ENCODE measurements around the gene TAC4.
A peak's percentile ranks its signal among the peaks of the same experiment; 100 is the strongest.

The TAC4 gene

DNA sequence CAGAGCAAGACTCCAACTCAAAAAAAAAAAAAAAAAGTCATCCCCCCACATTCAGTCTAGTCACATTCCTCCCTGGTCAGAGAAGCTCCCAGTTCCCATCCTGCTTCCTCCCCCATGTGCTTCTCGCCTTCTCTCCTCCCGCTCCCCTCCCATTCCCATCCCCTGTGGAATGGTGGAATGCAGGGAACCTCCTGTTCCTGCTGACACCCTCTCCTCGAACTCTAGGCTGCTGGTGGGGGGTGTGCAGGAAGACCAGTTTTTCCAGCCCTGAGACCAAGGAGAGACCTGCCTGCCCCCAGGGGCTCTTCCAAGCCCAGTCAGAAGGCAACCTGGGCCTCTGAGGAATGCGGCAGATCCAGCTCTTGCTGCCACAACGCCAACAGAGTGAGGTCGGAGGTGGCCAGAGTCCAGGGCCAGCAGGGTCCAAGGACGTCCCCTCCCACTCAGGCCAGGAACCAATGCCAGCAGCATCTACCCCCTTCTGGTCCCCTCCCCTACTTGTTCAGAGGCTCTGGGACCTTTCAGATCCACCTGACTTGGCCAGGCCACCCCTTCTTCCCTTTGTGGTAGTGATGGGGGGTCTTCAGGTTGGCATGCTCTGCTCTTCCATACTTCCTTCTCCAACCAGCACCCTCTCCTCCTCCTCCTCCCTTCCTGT lies 39.3 kb upstream of the TAC4 start:
- H3K27me3 ChIP-seq (ENCODE audit: control insufficient read depth, insufficient read depth, low read length), result peaks cover 59% of the 10 kb centered on the region
- no peak overlapping the region for H3K4me2 ChIP-seq (ENCODE audit: low read length)
- no peak overlapping the region for H3K4me3 ChIP-seq (ENCODE audit: low read length)
- no peaks in the 10 kb centered on the region for H3K9me3 ChIP-seq (replicated peaks; ENCODE audit: low read length)
- no peaks in the 10 kb centered on the region for H3K36me3 ChIP-seq (ENCODE audit: insufficient read depth, low read length)
- no peak overlapping the region for H3K9ac ChIP-seq (ENCODE audit: low read depth, low read length)
- no peaks in the 10 kb centered on the region for H3K4me1 ChIP-seq (ENCODE audit: control insufficient read depth, insufficient read depth, low read length)

DNA sequence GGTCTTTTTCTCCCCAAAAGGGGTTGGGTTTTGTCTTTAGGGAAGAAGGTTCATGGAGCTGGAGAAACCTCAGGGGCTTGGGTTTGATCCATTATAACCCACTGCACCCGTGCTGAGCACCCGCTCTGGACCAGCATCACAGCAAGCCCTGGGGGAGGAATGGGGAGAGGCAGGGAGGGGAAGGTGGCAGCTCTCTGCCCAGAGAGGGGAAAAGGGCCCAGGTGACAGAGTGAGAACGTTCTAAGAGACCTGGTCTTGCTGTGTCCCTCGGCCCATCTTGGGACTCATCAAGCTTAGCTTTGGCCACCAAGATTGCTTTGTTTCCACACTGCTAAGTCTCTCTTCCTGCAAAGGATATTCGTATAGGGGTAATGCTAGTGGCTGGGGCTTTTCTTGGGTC lies 38.2 kb upstream of the TAC4 start:
- Histone ChIP-seq H3K4me1 (ENCODE audit: control insufficient read depth, insufficient read depth, low read length) (no peaks in the 10 kb centered on the region), H3K27me3 (ENCODE audit: control insufficient read depth, insufficient read depth, low read length) (peaks cover 60% of the 10 kb centered on the region), H3K36me3 (ENCODE audit: insufficient read depth, low read length) (no peaks in the 10 kb centered on the region), H3K4me2 (ENCODE audit: low read length) (no peak overlapping the region), H3K9me3 (replicated peaks; ENCODE audit: low read length) (no peaks in the 10 kb centered on the region), H3K4me3 (ENCODE audit: low read length) (no peak overlapping the region), H3K9ac (ENCODE audit: low read depth, low read length) (no peak overlapping the region)

DNA sequence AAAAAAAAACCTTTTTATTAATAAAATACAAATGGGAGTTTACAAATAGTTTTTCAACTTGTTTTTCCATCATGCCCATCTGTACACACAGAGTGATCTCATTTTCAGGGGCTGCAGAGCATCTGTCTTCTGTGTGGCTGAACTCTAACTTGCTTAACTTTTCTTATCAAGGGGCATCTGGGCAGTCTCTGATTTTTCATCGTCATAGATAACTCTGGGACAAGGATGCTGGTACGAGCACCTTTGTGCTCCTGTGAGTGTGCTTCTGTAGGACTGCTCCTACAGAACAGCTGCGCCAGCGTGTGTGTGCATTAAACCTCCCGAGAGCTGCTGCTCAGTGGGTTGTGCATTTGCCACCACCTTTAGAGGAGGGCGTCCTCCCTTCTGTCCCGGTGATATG lies 34.6 kb upstream of the TAC4 start:
- no peaks in the 10 kb centered on the region for H3K4me1 ChIP-seq (ENCODE audit: control insufficient read depth, insufficient read depth, low read length)
- no peaks in the 10 kb centered on the region for H3K36me3 ChIP-seq (ENCODE audit: insufficient read depth, low read length)
- no peak overlapping the region for H3K4me2 ChIP-seq (ENCODE audit: low read length)
- peaks cover 54% of the 10 kb centered on the region for H3K27me3 ChIP-seq (ENCODE audit: control insufficient read depth, insufficient read depth, low read length)
- H3K9me3 ChIP-seq (replicated peaks; ENCODE audit: low read length), result no peaks in the 10 kb centered on the region
- no peak overlapping the region for H3K9ac ChIP-seq (ENCODE audit: low read depth, low read length)
- no peak overlapping the region for H3K4me3 ChIP-seq (ENCODE audit: low read length)

DNA sequence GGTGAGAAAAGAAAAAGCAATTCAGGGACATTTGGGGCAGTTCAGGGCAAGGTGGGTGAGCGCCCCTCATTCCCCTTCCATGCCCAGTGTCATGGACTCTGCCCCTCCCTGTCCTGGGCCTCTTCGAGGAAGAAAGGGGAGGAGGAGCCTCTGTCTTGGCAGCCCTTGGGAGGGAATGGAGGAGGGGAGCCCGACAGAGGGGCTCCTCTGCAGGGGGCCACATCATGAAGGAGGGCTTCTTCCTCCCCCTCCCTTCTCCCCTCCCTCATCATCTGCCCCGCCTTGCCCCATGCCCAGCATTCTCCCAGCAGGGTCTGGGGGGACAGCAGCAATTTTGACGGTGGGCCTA lies 33.2 kb upstream of the TAC4 start:
- Histone ChIP-seq H3K27me3 (ENCODE audit: control insufficient read depth, insufficient read depth, low read length) (peaks cover 49% of the 10 kb centered on the region), H3K4me2 (ENCODE audit: low read length) (no peak overlapping the region), H3K36me3 (ENCODE audit: insufficient read depth, low read length) (no peaks in the 10 kb centered on the region), H3K9ac (ENCODE audit: low read depth, low read length) (no peak overlapping the region), H3K9me3 (replicated peaks; ENCODE audit: low read length) (no peaks in the 10 kb centered on the region), H3K4me1 (ENCODE audit: control insufficient read depth, insufficient read depth, low read length) (no peaks in the 10 kb centered on the region), H3K4me3 (ENCODE audit: low read length) (no peak overlapping the region)

DNA sequence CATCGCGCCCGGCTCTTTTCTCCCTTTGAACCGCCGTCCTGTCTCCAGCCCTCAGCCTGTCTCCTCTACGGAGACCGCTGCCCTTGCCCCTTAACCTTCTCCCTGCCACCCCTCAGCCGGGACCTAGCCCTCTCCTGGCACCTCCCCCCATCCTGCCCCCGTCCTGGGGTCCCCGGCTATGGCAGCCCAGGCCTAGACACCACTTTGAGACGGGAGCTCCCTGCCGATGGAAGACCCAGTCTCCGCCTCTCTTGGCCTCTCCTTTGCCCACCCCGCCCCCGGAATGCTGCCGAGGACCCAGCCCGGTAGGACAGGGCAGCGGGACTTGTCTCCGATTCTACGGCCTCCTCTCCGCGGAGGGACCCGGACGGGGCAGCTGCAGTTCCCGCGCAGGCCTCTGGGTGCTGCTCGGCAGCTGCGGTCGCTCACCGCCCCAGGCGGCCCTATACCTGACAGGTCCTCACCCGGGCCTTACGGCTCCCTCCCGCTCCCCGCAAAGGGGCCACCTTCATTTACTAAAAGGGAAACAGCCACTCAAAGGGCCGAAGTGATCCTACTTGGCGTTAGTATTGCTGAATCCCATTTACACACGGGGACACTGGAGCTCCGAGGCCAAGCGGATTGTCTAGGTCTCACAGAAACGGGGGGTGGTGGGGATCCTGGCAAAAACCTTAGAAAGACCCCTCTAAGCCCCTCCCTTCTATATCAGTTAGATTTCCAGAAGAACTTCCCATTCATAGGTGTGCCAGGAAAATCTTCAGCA lies 32.6 kb upstream of the TAC4 start:
- H3K4me1 ChIP-seq (ENCODE audit: control insufficient read depth, insufficient read depth, low read length), result no peaks in the 10 kb centered on the region
- peak overlapping the region; percentile 71 for H3K4me2 ChIP-seq (ENCODE audit: low read length)
- H3K9ac ChIP-seq (ENCODE audit: low read depth, low read length), result no peak overlapping the region
- peaks cover 47% of the 10 kb centered on the region for H3K27me3 ChIP-seq (ENCODE audit: control insufficient read depth, insufficient read depth, low read length)
- no peak overlapping the region for H3K4me3 ChIP-seq (ENCODE audit: low read length)
- H3K36me3 ChIP-seq (ENCODE audit: insufficient read depth, low read length), result no peaks in the 10 kb centered on the region
- H3K9me3 ChIP-seq (replicated peaks; ENCODE audit: low read length), result no peaks in the 10 kb centered on the region

DNA sequence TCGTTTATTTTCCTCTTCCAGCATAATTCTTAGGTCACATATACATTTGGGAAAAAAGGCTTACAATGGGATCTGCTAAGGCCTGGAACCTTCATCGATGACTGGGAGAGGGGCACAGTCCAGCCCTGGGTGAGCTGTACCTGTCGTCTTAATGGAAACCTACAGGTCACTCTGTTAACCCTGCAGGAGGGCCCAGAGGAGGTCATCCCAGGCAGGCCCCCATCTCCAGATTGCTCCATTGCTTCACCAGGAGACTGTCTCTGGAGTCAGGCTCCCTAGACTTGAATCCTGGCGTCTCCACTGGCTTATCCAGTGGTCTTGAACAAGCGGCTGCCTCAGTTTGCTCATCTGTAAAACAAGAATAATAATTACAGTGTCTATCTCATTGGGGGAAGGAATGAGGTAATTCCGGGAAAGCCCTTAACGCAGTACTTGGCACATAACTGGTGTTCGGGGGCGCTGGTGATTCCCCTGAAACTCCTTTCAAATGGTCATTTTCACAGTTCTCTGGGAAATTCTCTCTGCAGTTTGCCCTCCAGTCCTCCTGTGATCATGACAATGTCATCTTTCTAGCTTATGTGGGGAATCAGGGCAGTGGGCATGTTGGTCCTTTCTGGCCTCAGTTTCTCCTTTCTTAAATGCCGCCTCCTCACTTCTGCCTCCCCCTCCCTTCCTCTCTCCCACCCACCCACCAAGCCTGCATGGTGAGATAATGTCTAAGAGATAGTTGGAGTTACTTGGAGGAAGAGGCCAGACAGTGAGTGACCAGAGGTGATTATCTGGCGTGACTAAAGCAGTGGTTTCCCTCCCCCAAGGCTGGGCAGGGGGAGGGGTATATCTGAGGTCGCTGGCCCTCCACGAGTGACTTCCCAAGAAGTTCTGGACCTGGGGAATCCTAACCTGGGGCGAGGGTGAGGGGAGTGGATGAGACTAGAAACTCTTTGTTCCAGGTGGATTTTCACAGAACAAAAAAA lies 31.3 kb upstream of the TAC4 start:
- Histone ChIP-seq H3K36me3 (ENCODE audit: insufficient read depth, low read length) (no peaks in the 10 kb centered on the region), H3K9me3 (replicated peaks; ENCODE audit: low read length) (no peaks in the 10 kb centered on the region), H3K4me3 (ENCODE audit: low read length) (no peak overlapping the region), H3K4me1 (ENCODE audit: control insufficient read depth, insufficient read depth, low read length) (no peaks in the 10 kb centered on the region), H3K4me2 (ENCODE audit: low read length) (no peak overlapping the region), H3K27me3 (ENCODE audit: control insufficient read depth, insufficient read depth, low read length) (peaks cover 53% of the 10 kb centered on the region), H3K9ac (ENCODE audit: low read depth, low read length) (no peak overlapping the region)

DNA sequence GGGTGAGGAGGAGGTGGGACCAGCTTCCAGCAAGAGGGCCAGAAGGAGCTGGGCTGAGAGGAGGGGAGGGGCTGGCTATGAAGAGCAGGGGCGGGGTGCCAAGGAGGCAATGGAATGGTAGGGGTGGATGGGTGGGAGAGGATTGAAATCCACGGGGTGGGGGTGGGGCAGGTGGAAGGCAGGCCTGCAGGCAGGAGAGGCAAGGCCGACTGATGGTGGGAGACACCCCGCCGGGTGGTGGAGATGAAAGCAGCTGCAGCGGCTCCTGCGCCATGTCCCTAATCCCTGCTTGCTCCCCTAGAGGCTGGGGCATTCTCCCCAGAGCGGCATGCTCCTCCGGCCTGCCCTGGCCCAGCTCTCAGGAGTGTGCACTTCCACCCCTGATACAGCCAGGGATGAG lies 27.8 kb upstream of the TAC4 start:
- no peak overlapping the region for H3K4me2 ChIP-seq (ENCODE audit: low read length)

DNA sequence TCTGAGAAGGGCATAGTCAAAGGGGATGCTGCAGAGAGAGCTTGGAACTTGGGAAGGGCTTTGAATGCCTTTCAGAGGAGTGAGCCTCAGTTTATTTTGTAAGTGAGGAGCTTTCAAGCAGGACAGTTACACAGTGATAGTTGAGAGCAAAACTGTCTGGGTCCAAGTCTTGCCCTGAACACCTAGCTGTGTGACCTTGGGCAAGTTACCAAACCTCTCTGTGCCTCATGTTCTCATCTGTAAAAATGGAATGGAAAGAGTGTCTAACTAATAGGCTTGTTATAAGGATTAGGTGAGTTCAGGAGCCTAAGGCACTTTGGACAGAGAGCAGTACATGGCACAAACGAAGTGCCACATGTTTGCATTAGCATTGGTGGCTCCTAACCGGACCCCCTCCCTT lies 27.0 kb upstream of the TAC4 start:
- no peaks in the 10 kb centered on the region for H3K4me1 ChIP-seq (ENCODE audit: control insufficient read depth, insufficient read depth, low read length)
- H3K36me3 ChIP-seq (ENCODE audit: insufficient read depth, low read length), result no peaks in the 10 kb centered on the region
- H3K4me2 ChIP-seq (ENCODE audit: low read length), result no peak overlapping the region
- no peak overlapping the region for H3K9ac ChIP-seq (ENCODE audit: low read depth, low read length)
- no peak overlapping the region for H3K4me3 ChIP-seq (ENCODE audit: low read length)
- no peaks in the 10 kb centered on the region for H3K9me3 ChIP-seq (replicated peaks; ENCODE audit: low read length)
- H3K27me3 ChIP-seq (ENCODE audit: control insufficient read depth, insufficient read depth, low read length), result peaks cover 35% of the 10 kb centered on the region

More for the DNA sequence above, 27.8 kb upstream of the TAC4 start:
- Histone ChIP-seq H3K9me3 (replicated peaks; ENCODE audit: low read length) (no peaks in the 10 kb centered on the region), H3K27me3 (ENCODE audit: control insufficient read depth, insufficient read depth, low read length) (peaks cover 30% of the 10 kb centered on the region), H3K9ac (ENCODE audit: low read depth, low read length) (no peak overlapping the region), H3K4me1 (ENCODE audit: control insufficient read depth, insufficient read depth, low read length) (no peaks in the 10 kb centered on the region), H3K4me3 (ENCODE audit: low read length) (no peak overlapping the region), H3K36me3 (ENCODE audit: insufficient read depth, low read length) (no peaks in the 10 kb centered on the region)

DNA sequence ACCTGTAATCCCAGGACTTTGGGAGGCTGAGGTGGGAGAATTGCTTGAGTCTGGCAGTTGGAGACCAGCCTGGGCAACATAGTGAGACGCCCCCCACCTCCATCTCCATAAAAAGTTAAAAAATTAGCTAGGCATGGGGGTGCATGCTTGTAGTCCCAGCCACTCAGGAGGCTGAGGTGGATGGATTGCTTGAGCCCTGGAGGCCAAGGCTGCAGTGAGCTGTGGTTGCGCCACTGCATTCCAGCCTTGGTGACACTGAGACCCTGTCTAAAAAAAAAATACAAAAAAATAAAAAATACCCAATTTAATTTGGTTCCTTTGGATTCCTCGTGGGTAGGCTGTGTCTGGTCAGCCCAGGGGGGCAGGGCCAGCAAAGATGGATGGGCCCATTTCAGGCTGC lies 26.1 kb upstream of the TAC4 start:
- Histone ChIP-seq H3K4me2 (ENCODE audit: low read length) (no peak overlapping the region), H3K4me1 (ENCODE audit: control insufficient read depth, insufficient read depth, low read length) (no peaks in the 10 kb centered on the region), H3K27me3 (ENCODE audit: control insufficient read depth, insufficient read depth, low read length) (peaks cover 35% of the 10 kb centered on the region), H3K4me3 (ENCODE audit: low read length) (no peak overlapping the region), H3K9ac (ENCODE audit: low read depth, low read length) (no peak overlapping the region), H3K9me3 (replicated peaks; ENCODE audit: low read length) (no peaks in the 10 kb centered on the region), H3K36me3 (ENCODE audit: insufficient read depth, low read length) (no peaks in the 10 kb centered on the region)

DNA sequence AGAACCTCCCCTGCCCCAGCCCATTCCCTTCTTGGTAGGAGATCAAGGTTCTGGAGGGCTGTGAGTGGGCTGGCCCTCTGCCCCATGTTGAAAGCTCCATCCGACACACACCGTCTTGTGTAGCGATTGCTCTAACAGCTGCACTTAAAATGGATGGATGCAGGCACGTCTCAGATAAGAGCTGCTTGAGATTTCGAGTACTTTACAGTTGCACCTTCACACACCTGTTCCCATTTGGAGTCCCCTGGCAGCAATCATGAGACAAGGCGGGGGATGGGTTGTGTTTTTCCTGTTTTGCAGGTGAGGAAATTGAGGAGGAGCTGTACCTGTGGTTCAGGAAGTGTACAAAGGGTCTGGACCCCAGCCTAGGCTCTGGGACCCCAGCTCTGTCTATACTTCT lies 25.6 kb upstream of the TAC4 start:
- Histone ChIP-seq H3K4me1 (ENCODE audit: control insufficient read depth, insufficient read depth, low read length) (no peaks in the 10 kb centered on the region), H3K4me3 (ENCODE audit: low read length) (no peak overlapping the region), H3K4me2 (ENCODE audit: low read length) (no peak overlapping the region), H3K9me3 (replicated peaks; ENCODE audit: low read length) (no peaks in the 10 kb centered on the region), H3K36me3 (ENCODE audit: insufficient read depth, low read length) (no peaks in the 10 kb centered on the region), H3K9ac (ENCODE audit: low read depth, low read length) (no peak overlapping the region), H3K27me3 (ENCODE audit: control insufficient read depth, insufficient read depth, low read length) (peaks cover 38% of the 10 kb centered on the region)

DNA sequence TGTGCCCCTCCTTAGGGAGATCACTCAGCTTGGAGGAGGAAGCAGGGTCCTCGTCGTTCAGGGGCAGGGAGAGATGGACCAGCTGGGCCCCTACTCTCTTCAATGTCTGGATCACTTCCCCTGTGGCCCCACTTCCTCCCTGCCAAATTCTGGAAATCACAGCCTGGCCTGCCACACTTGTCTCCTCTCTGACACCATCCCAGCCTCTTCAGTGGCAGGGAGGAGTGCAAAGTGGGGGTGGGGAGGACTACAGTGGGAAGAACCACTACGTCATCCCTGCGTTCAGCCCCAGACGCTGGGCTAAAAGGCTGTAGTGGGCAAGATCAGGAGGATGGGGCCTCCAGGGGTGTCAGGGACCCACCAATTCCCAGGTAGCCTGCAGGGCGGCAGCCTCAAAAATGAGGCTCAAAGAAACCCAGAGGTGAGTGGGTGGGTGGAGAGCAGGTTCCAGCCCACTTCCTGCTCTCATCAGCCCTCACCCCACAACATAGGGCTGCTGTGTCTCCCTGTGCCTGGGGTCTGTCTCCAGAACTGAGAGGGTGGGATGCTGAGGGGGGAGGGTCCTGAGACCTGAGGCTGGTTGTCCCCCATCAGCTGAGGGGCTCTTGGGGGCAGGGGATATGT lies 25.0 kb upstream of the TAC4 start:
- H3K9ac ChIP-seq (ENCODE audit: low read depth, low read length), result no peak overlapping the region
- no peak overlapping the region for H3K4me2 ChIP-seq (ENCODE audit: low read length)
- H3K9me3 ChIP-seq (replicated peaks; ENCODE audit: low read length), result no peaks in the 10 kb centered on the region
- peaks cover 44% of the 10 kb centered on the region for H3K27me3 ChIP-seq (ENCODE audit: control insufficient read depth, insufficient read depth, low read length)
- no peaks in the 10 kb centered on the region for H3K4me1 ChIP-seq (ENCODE audit: control insufficient read depth, insufficient read depth, low read length)
- H3K4me3 ChIP-seq (ENCODE audit: low read length), result no peak overlapping the region
- H3K36me3 ChIP-seq (ENCODE audit: insufficient read depth, low read length), result no peaks in the 10 kb centered on the region

Measured in skeletal muscle satellite cell (primary cell).